ENCODE measurements around the gene BFAR. TPM values are rescaled to one million over a fixed set of nuclear protein-coding genes. Genes with fewer than 3 reads are reported as not detected.

The BFAR gene
- total and polyA plus RNA-seq, 10 of the 15 experiments (the other 5 are each of a cell fraction or from before 2014, with no cell fraction given), result 34.6 to 62.0 (median 43.4) TPM

DNA sequence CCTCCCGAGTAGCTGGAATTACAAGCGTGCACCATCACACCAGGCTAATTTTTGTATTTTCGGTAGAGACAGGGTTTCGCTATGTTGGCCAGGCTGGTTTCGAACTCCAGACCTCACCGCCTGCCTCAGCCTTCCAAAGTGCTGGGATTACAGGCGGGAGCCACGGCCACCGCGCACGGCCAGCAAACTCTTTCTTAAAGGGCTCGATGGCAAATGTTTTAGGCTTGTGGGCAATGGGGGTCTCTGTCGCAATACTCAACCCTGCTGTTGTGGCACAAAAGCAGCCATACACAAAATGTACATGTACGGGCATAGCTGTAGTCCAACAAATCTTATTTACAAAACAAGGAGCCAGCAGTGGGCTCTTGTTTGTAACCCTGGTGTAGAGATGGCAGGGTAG is 21.1 kb upstream of the BFAR start:
- Histone ChIP-seq H3K9ac (ENCODE audit: control insufficient read depth, insufficient read depth, low read length) (no peak overlapping the region), H3K27ac (ENCODE audit: control insufficient read depth, insufficient read depth) (no peak overlapping the region), H3K79me2 (ENCODE audit: control insufficient read depth, insufficient read depth, low read length) (peaks cover 2% of the 10 kb centered on the region; the same call in 1 of the 2 replicates), H3K4me3 (no peak overlapping the region), H2AFZ (ENCODE audit: control insufficient read depth, low read depth, low read length) (no peak overlapping the region), H3K9me3 (replicated peaks; ENCODE audit: control insufficient read depth, insufficient read depth, low read length) (no peaks in the 10 kb centered on the region), H3K4me1 (ENCODE audit: control insufficient read depth, insufficient read depth, low read length) (peaks cover 30% of the 10 kb centered on the region), H3K27me3 (replicated peaks in 1 of 2; ENCODE audit: control insufficient read depth in 2 of 2, insufficient read depth in 2 of 2, low read length in 1 of 2) (no peaks in the 10 kb centered on the region), H3K36me3 (ENCODE audit: control insufficient read depth in 2 of 2, insufficient read depth in 2 of 2, low read length in 1 of 2) (peaks cover 8 to 17% of the 10 kb centered on the region in 2 experiments), H4K20me1 (ENCODE audit: control insufficient read depth, insufficient read depth) (no peaks in the 10 kb centered on the region), H3K4me2 (ENCODE audit: control insufficient read depth, insufficient read depth) (no peak overlapping the region)
- no TSS peak for BruUV-seq (replicated peaks)
- 99% methylated on average over 14 of the region's 14 CpGs for WGBS (ENCODE audit: insufficient coverage, insufficient replicate concordance, low lambda C conversion rate, missing lambda C conversion rate)
- ChIA-PET RAD21 (ENCODE audit: unreplicated experiment) (no interaction called here), CTCF (interaction anchor here (0.6 kb wide), 1 partner anchor 100 kb away, joined by 3 read pairs; no protein-coding TSS in a partner anchor), POLR2A (no interaction called here), SMC1A (ENCODE audit: uncharacterized antibody, unreplicated experiment) (interaction anchor here (0.9 kb wide), 2 partner anchors 9 to 14 kb away, joined by 3 read pairs; no protein-coding TSS in a partner anchor)
- intact Hi-C loops (cut with micrococcal nuclease; ENCODE audit: unreplicated experiment), result no loop called here
- TF ChIP-seq HCFC1 (IDR thresholded peaks at IDR 0.05; ENCODE audit: low read length), result no peak
- TF ChIP-seq POLR2A (IDR thresholded peaks at IDR 0.05; ENCODE audit: low read depth, low read length), result no peak
- TF ChIP-seq, protein P1, sequence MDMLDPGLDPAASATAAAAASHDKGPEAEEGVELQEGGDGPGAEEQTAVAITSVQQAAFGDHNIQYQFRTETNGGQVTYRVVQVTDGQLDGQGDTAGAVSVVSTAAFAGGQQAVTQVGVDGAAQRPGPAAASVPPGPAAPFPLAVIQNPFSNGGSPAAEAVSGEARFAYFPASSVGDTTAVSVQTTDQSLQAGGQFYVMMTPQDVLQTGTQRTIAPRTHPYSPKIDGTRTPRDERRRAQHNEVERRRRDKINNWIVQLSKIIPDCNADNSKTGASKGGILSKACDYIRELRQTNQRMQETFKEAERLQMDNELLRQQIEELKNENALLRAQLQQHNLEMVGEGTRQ (IDR thresholded peaks at IDR 0.05; ENCODE audit: borderline replicate concordance, low read depth, low read length), result no peak
- TF ChIP-seq ATF7 (IDR thresholded peaks at IDR 0.05; ENCODE audit: low read depth), result no peak
- TF ChIP-seq RCOR1 (conservative IDR thresholded peaks at IDR 0.05; ENCODE audit: low read depth, low read length), result no peak
- TF ChIP-seq, protein P2, sequence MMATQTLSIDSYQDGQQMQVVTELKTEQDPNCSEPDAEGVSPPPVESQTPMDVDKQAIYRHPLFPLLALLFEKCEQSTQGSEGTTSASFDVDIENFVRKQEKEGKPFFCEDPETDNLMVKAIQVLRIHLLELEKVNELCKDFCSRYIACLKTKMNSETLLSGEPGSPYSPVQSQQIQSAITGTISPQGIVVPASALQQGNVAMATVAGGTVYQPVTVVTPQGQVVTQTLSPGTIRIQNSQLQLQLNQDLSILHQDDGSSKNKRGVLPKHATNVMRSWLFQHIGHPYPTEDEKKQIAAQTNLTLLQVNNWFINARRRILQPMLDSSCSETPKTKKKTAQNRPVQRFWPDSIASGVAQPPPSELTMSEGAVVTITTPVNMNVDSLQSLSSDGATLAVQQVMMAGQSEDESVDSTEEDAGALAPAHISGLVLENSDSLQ (IDR thresholded peaks at IDR 0.05), result no peak
- TF ChIP-seq, protein P3, sequence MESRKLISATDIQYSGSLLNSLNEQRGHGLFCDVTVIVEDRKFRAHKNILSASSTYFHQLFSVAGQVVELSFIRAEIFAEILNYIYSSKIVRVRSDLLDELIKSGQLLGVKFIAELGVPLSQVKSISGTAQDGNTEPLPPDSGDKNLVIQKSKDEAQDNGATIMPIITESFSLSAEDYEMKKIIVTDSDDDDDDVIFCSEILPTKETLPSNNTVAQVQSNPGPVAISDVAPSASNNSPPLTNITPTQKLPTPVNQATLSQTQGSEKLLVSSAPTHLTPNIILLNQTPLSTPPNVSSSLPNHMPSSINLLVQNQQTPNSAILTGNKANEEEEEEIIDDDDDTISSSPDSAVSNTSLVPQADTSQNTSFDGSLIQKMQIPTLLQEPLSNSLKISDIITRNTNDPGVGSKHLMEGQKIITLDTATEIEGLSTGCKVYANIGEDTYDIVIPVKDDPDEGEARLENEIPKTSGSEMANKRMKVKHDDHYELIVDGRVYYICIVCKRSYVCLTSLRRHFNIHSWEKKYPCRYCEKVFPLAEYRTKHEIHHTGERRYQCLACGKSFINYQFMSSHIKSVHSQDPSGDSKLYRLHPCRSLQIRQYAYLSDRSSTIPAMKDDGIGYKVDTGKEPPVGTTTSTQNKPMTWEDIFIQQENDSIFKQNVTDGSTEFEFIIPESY (IDR thresholded peaks at IDR 0.05), result no peak
- TF ChIP-seq, protein P4, sequence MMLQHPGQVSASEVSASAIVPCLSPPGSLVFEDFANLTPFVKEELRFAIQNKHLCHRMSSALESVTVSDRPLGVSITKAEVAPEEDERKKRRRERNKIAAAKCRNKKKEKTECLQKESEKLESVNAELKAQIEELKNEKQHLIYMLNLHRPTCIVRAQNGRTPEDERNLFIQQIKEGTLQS (IDR thresholded peaks at IDR 0.05; ENCODE audit: borderline replicate concordance, extremely low read depth, low read depth, low read length), result no peak
- no peak for TF ChIP-seq ZNF217 (IDR thresholded peaks at IDR 0.05)
- no peak for TF ChIP-seq GABPA (IDR thresholded peaks at IDR 0.05; ENCODE audit: low read depth)
- TF ChIP-seq, protein P5, sequence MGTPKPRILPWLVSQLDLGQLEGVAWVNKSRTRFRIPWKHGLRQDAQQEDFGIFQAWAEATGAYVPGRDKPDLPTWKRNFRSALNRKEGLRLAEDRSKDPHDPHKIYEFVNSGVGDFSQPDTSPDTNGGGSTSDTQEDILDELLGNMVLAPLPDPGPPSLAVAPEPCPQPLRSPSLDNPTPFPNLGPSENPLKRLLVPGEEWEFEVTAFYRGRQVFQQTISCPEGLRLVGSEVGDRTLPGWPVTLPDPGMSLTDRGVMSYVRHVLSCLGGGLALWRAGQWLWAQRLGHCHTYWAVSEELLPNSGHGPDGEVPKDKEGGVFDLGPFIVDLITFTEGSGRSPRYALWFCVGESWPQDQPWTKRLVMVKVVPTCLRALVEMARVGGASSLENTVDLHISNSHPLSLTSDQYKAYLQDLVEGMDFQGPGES (IDR thresholded peaks at IDR 0.05), result no peak
- TF ChIP-seq NFYB (IDR thresholded peaks at IDR 0.05; ENCODE audit: insufficient read depth, low read depth, low read length), result no peak
- TF ChIP-seq MYB (IDR thresholded peaks at IDR 0.05; ENCODE audit: borderline replicate concordance, low read depth, low read length), result no peak
- no peak for TF ChIP-seq NR2C1 (IDR thresholded peaks at IDR 0.05)
- TF ChIP-seq SMC3 (IDR thresholded peaks at IDR 0.05; ENCODE audit: borderline replicate concordance, low read length), result no peak
- TF ChIP-seq WRNIP1 (IDR thresholded peaks at IDR 0.05; ENCODE audit: borderline replicate concordance, low read depth, low read length), result no peak
- TF ChIP-seq, protein P6, sequence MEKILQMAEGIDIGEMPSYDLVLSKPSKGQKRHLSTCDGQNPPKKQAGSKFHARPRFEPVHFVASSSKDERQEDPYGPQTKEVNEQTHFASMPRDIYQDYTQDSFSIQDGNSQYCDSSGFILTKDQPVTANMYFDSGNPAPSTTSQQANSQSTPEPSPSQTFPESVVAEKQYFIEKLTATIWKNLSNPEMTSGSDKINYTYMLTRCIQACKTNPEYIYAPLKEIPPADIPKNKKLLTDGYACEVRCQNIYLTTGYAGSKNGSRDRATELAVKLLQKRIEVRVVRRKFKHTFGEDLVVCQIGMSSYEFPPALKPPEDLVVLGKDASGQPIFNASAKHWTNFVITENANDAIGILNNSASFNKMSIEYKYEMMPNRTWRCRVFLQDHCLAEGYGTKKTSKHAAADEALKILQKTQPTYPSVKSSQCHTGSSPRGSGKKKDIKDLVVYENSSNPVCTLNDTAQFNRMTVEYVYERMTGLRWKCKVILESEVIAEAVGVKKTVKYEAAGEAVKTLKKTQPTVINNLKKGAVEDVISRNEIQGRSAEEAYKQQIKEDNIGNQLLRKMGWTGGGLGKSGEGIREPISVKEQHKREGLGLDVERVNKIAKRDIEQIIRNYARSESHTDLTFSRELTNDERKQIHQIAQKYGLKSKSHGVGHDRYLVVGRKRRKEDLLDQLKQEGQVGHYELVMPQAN (conservative IDR thresholded peaks at IDR 0.05), result no peak
- no peak for FAIRE-seq
- in situ Hi-C loops (cut with MboI), result no loop called here
- ATAC-seq, result no peak
- no peak for DNase-seq (ENCODE audit: low read depth, low spot score)

Measured in GM12878 (cell line).